ENCODE measurements around the gene HECW1. TPM values are rescaled to one million over a fixed set of nuclear protein-coding genes. Genes with fewer than 3 reads are reported as not detected.

The HECW1 gene
- total RNA-seq, 1 donor from 2014 or later = 1.6 TPM

DNA sequence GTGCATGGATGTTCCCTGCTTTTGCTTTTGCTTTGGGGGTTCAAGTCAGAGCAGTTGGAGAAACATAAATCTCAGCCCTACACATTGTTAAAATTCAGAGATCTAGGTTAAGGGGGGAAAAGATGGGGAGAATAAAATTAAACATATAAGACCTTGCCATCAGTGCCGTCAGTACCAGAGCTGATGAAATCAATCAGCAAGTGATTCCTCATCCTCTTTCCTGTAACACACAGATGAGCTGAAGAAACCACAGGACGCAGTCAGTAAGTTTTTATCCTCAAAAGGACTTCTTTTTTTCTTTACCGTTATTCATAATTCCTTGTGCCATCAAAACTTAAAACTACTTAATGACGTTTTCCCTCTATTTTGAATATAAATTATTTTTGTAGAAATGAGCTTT, 5.9 kb downstream of the HECW1 start:
- Histone ChIP-seq H3K9me3 (no peaks in the 10 kb centered on the region), H3K4me3 (no peak overlapping the region), H3K27me3 (peaks cover 43% of the 10 kb centered on the region), H3K4me1 (peaks cover 5% of the 10 kb centered on the region), H3K36me3 (no peaks in the 10 kb centered on the region), H3K27ac (no peak overlapping the region)
- no peak for DNase-seq
- intact Hi-C loops (cut with DNase I) = no loop called here
- TF ChIP-seq, protein P1, sequence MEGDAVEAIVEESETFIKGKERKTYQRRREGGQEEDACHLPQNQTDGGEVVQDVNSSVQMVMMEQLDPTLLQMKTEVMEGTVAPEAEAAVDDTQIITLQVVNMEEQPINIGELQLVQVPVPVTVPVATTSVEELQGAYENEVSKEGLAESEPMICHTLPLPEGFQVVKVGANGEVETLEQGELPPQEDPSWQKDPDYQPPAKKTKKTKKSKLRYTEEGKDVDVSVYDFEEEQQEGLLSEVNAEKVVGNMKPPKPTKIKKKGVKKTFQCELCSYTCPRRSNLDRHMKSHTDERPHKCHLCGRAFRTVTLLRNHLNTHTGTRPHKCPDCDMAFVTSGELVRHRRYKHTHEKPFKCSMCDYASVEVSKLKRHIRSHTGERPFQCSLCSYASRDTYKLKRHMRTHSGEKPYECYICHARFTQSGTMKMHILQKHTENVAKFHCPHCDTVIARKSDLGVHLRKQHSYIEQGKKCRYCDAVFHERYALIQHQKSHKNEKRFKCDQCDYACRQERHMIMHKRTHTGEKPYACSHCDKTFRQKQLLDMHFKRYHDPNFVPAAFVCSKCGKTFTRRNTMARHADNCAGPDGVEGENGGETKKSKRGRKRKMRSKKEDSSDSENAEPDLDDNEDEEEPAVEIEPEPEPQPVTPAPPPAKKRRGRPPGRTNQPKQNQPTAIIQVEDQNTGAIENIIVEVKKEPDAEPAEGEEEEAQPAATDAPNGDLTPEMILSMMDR (IDR thresholded peaks at IDR 0.05) = no peak
- no peak for ATAC-seq

DNA sequence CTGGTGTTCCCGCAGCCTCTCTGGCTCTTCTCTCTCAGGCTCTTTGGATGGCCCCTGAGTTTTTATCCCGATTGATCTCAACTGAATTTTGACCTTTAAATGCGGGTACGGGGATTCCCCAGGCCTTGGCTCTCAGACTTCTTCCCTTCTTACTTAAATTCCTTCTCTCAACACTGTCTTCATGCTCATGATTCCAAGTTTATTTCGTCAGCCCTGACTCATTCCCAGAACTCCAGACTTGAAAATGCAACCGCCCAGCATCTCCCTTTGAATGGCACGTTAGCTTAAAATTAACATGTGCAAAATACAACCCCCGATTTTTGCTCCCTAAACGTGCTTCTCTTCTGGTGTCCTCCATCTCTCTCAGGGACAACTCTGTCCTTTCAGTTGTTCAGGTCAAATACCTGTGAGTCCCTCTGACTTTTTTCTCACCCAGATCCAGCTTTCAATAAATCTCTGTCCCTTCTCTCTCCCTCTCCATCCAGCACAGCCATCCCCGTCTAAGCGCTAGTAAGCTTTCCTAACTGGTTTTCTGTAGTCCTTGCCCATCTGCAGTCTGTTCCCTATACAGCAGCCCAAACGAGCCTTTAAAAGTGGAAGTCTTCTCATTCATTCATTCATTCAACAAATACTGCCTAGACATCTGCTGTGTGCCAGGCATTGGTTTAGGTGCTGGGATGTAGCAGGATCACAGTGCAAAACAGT, 7.1 kb downstream of the HECW1 start:
- H3K27ac ChIP-seq = no peak overlapping the region
- no peak for ATAC-seq
- intact Hi-C loops (cut with DNase I) = no loop called here
- no peak for DNase-seq
- no peak overlapping the region for H3K4me3 ChIP-seq
- H3K4me1 ChIP-seq = no peaks in the 10 kb centered on the region
- peaks cover 31% of the 10 kb centered on the region for H3K27me3 ChIP-seq
- TF ChIP-seq, protein P1 (IDR thresholded peaks at IDR 0.05) = no peak
- H3K36me3 ChIP-seq = no peaks in the 10 kb centered on the region
- no peaks in the 10 kb centered on the region for H3K9me3 ChIP-seq

DNA sequence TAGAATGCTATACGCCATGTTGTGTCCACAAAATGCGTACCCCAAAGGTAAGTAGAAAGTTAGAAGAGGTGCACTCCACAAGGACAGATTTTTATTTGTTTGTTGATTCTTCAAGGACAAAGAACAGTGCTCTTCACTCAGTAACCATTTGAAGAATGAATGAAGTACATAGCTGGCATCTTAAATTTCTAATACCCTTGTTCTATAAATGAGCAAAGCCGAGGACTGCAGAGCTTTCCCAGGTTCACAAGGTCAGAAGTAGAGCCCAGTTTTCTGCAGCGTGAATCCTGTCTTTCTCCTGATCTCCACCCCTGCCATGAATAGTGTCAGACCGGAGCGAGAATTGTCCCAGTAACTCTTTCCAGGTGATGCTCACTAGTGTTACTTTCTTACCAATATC, 9.5 kb downstream of the HECW1 start:
- Histone ChIP-seq H3K4me1 (no peaks in the 10 kb centered on the region), H3K27ac (no peak overlapping the region), H3K36me3 (no peaks in the 10 kb centered on the region), H3K27me3 (peaks cover 7% of the 10 kb centered on the region), H3K9me3 (no peaks in the 10 kb centered on the region), H3K4me3 (no peak overlapping the region)
- TF ChIP-seq, protein P1 (IDR thresholded peaks at IDR 0.05) = no peak
- DNase-seq (no peak), ATAC-seq (no peak)
- intact Hi-C loops (cut with DNase I) = no loop called here

DNA sequence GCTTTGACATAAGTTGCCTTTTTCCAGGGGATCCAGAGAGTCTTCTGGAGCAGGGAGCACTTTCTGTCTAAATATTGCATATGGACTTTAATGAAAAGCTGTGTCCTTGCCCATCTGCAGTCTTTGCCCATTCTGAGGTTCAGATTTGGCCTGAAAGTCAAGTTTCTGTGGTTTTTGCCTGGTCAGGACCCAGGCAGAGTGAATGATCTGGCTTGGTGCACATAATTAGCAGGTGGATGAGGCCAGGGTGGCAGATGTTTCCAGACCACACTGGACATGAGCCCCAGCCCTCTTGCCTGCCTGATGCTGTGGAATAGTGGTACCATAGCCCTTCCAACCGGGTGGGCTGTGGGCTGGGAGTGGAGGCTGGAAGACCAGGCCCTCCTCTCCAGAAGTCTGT, 11.0 kb downstream of the HECW1 start:
- Histone ChIP-seq H3K4me1 (no peaks in the 10 kb centered on the region), H3K4me3 (no peak overlapping the region), H3K36me3 (no peaks in the 10 kb centered on the region), H3K9me3 (no peaks in the 10 kb centered on the region), H3K27me3 (peaks cover 7% of the 10 kb centered on the region), H3K27ac (no peak overlapping the region)
- intact Hi-C loops (cut with DNase I) = no loop called here
- ATAC-seq = no peak
- no peak for DNase-seq
- TF ChIP-seq, protein P1 (IDR thresholded peaks at IDR 0.05) = no peak

DNA sequence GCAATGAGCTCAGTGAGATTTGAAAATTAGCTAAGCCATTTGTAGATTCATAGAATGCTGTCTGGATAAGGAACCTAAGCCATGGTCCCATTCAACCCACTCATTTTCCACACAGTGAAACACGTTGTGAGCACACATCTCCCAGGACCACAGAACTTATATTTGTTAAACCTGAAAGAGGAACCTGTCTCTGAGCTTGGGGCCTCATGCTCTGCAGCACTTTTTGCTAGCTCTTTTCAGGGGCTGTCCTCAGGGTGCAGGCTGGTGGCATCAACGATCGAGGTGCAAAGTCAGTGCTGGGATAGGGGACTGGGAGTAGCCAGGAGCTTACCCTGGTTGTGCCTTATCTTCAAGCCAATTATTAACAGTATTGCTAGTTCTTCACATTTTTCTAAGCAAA, 11.9 kb downstream of the HECW1 start:
- intact Hi-C loops (cut with DNase I) = no loop called here
- Histone ChIP-seq H3K4me3 (no peak overlapping the region), H3K36me3 (no peaks in the 10 kb centered on the region), H3K27me3 (peaks cover 7% of the 10 kb centered on the region), H3K9me3 (no peaks in the 10 kb centered on the region), H3K4me1 (no peaks in the 10 kb centered on the region), H3K27ac (no peak overlapping the region)
- DNase-seq = no peak
- no peak for ATAC-seq
- TF ChIP-seq, protein P1 (IDR thresholded peaks at IDR 0.05) = no peak

DNA sequence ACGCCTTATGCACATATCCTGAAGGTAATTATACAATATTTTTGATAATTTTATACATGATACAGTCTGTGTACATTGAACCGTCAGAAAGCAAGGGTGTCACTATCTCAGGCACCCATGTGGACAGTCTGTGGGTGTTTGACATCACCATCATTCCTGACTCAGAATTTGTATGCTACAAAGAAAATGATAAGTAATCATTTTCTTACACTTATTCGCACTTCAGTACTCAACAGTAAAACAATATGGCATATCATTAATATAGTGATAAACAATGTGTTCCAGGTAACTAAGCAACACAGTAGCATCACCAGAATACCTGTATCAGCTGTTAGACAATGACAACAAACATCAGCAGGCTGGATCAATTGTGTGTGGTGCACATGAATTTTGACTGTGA, 17.9 kb downstream of the HECW1 start:
- H3K4me3 ChIP-seq = no peak overlapping the region
- TF ChIP-seq, protein P1 (IDR thresholded peaks at IDR 0.05) = no peak
- H3K36me3 ChIP-seq = no peaks in the 10 kb centered on the region
- H3K27ac ChIP-seq = no peak overlapping the region
- DNase-seq (no peak), ATAC-seq (no peak)
- peaks cover 5% of the 10 kb centered on the region for H3K27me3 ChIP-seq
- intact Hi-C loops (cut with DNase I) = no loop called here
- H3K4me1 ChIP-seq = no peaks in the 10 kb centered on the region
- no peaks in the 10 kb centered on the region for H3K9me3 ChIP-seq
